ENCODE results near the gene GLT1D1.

GRCh38 chr12:128825835-128826234 lies 27.4 kb upstream of the GLT1D1 start:
- no peak for TF ChIP-seq CTCF (IDR thresholded peaks at IDR 0.05)
- TF ChIP-seq ZFX (IDR thresholded peaks at IDR 0.05; ENCODE audit: borderline replicate concordance), result no peak
